OCI-LY1 (cell line): Measurements from ENCODE around the gene IGF2BP1.

Experiments
- EZH2 ChIP-seq: fragments of 200-600 bp; sonication (generic), shearing (Covaris generic); IDR thresholded peaks from 2 replicates; pipeline ENCODE4 v1.8.0; 2017; ENCODE audit warnings: borderline replicate concordance, mixed run types, mild to moderate bottlenecking, antibody characterized with exemption, low read length, moderate library complexity, mixed read lengths
- TF ChIP-seq, protein P1 (sequence below): fragments of 200-600 bp; sonication (generic), shearing (Covaris generic); IDR thresholded peaks from 2 replicates; pipeline ENCODE4 v1.5.1; 2017; ENCODE audit warnings: mild to moderate bottlenecking, antibody characterized with exemption, low read length, moderate library complexity, mixed read lengths

DNA sequence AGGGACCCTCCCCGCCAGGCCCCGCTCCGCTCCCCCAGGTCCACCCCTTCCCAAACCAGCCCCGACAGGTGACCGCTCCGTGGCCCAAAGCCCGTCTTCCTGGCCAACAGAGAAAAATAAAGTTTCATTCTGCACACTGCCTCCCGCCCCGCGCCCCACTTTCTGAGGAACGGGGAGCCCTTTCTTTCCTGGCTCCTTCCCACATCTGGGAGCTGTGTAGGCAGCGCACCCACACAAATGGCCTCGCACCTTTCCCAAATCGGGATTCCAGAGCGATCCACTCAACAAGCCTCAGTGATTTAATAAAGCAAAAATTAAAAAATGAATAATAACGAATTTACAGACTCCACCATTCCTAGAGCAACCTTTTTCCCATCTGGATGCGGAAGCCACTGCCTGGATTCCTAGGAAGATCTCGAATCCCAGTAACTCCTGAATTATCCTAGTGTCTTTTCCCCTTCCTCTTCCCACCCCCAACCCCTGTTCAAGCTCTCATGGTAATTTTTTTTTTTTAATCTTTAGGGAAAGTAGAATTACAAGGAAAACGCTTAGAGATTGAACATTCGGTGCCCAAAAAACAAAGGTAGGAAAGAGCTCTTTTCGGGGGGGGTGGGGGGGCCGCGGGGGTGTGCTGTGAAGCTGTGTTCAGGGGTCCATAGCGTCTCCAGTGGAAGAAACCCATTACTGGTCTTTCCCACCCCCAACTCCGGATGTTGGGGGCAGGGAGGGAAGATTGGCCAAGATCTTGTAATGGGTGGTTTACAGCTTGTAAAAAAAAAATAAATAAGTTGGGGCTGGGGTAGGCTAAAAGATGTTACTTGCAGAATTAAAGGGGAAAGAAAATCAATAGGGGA is 1.6 kb downstream of the IGF2BP1 start:
- TF ChIP-seq, protein P1, sequence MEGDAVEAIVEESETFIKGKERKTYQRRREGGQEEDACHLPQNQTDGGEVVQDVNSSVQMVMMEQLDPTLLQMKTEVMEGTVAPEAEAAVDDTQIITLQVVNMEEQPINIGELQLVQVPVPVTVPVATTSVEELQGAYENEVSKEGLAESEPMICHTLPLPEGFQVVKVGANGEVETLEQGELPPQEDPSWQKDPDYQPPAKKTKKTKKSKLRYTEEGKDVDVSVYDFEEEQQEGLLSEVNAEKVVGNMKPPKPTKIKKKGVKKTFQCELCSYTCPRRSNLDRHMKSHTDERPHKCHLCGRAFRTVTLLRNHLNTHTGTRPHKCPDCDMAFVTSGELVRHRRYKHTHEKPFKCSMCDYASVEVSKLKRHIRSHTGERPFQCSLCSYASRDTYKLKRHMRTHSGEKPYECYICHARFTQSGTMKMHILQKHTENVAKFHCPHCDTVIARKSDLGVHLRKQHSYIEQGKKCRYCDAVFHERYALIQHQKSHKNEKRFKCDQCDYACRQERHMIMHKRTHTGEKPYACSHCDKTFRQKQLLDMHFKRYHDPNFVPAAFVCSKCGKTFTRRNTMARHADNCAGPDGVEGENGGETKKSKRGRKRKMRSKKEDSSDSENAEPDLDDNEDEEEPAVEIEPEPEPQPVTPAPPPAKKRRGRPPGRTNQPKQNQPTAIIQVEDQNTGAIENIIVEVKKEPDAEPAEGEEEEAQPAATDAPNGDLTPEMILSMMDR: no peak
- TF ChIP-seq EZH2: no peak
